ENCODE data around the gene NR2F1.
"Not testable (repeated sequence)": the region's sequence is repeated elsewhere in the genome, so short reads cannot be mapped to it uniquely, and the experiment has no call there.

NR2F1 gene

DNA sequence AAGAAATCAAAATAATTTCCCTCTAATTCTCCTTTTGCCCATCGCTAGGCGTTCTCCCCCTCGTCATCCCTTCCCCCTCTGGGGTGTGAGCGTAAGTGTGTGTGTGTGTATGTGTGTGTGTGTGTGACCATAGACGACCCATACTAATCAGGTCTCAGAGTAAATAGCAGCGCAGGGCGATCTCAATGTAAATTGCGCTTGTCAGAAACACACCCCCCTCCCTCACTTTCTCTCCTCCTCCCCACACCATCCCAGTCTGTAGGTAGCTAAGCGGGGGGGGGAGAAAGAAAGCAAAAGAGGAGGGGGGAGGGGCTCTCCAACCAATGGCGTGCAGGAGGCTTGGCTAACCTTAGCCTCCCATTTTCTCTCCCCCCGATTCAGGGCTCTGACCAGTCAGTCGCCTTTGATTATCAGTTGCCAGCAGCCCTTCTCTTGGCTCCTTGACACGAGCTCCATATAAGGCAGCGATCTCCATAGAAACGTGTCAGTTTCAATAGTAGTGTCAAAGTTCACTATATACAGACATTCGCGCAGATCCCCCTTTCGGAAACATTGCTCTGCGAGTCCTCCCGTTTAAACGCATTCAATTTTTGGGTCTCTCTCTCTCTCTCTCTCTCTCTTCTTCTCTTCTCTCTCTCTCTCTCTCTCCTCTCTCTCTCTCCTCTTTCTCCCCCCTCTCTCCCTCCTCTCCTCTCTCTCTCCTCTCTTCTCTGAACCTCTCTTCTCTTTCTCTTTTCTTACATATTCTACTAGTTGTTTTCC lies at the start of gene NR2F1:
Gene NR2F1, plus strand, starts transcription at position 546 of the 762 bp plus-strand sequence. CDS start 1,802 bp downstream, outside the sequence.
- peak; percentile 84 for DNase-seq

DNA sequence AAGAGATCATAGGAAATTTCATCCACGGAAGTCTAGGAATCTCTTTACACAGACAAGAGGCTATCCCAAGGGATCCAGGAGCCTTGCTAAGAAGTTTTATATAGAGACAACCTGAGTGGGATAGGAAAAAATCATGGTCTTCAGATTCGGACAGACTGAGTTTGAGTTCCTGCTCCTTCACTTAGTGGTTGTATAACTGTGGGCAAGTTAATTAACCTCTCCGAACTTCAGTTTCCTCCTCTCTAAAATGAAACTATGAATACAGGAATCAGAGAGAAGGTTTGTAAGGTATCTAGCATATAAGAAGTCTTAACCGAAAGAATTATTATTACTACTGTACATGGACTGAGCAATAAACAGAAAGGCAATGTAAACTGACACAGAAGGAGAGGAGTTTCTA lies 37.1 kb upstream of the NR2F1 start:
- no peak for DNase-seq

DNA sequence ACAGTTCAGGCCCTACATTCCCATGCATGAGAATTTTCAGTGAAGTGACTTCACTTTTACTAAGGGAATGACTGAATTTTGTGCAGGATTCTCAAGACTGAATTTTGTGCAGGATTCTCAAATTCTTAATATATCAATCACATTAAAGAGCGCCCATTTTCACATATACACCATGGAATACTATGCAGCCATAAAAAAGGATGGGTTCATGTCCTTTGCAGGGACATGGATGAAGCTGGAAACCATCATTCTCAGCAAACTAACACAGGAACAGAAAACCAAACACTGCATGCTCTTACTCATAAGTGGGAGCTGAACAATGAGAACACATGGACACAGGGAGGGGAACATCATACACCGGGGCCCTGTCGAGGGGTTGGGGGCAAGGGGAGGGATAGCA lies 33.4 kb upstream of the NR2F1 start:
- not testable (repeated sequence) for DNase-seq

DNA sequence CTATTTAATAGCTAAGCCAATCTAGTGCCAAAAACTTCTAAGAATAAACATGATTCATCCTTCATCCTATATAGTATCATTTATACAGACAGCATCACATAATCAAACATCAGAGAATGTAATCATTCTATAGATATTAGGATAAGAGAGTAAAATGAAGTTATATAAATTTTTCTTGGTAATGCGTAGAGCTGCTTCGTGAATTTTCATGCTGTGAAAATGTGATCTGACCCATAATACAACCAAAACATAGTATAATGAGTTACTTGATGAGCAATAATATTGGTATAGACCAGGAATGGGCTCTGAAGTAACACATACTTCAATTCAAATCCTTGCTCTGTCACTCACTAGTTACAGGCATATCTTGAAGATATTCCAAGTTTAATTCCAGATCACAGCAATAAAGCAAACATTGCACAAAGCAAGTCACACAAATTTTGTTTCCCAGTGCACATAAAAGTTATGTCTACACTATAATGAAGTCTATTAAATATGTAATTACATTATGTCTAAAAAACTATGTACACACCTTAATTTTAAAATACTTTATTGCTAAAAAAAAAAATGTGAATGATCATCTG lies 25.9 kb upstream of the NR2F1 start:
- DNase-seq: no peak

DNA sequence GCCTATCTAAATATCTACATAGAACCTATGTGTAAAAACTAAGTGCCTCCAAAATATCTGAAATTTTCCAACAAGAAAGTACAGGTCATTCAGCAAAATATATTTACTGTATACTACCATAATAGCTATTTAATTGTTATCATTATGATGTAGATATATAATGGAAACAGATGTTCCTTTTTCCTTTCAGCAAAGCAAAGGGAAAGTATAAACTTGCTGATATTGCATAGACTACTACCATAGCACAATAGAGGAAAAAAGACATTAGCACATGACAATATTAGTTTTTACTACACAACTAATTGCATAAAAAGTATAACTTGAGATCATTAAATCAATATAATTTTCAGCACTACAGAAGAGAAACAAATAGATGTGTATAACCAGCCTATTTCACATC lies 16.9 kb upstream of the NR2F1 start:
- no peak for DNase-seq

DNA sequence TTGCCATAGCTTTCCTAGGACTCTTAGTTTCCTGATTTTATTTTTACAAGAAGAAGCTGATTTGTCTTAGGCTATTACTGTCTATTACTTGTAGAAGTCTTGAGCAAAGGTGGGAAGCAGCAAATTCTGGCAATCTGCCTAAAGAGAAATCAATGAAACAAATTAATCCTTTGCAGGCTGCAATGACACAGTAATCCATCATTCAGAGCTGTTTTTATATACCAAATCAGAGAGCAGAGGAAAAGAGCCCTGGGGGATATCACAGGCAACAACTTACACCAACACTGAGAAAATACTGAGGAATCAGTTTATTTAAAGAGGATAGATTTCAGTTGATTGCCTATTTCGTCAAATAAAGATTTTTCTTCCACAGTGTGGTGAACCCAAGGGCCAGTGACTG lies 15.6 kb upstream of the NR2F1 start:
- DNase-seq: peak; percentile 50

DNA sequence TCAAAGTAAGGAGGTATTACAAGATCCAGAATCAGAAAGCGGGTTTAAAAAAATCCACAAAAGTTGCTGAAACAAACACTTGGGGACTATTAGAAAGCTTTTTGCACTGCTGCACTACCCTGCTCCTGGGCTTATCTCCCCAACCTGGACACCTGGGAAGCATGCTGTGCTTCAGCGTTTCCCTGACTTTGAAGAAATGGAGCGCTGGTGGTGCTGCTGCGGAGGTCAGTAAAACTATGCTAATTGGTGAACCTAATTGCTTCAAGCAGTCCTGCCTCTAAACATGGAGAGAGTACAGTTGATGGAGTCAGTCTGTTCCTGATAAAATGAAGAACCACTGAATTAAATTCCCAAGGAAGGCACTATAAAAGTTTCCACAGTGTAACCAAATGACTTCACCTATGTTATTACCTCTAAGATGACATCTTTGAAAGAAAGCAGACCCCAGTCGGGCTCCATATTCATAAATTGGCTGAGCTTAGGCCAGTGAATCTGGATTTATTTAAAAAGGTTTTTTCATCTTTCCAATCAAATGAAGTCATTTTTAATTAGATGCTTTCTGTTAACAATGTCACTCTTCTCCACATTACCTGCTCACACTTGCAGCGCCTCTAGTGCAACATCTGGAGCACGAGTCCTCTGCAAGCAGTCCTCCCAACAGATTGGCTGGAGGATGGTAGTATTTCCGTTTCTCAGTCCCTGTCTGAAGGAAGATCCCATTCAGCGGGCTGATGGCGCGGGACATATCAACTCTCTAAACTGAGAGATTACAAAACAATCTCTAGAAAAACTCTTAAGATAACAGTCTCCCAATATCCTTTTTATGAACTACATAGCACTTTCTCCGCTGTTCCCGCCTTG lies 13.5 kb upstream of the NR2F1 start:
- no peak for DNase-seq

DNA sequence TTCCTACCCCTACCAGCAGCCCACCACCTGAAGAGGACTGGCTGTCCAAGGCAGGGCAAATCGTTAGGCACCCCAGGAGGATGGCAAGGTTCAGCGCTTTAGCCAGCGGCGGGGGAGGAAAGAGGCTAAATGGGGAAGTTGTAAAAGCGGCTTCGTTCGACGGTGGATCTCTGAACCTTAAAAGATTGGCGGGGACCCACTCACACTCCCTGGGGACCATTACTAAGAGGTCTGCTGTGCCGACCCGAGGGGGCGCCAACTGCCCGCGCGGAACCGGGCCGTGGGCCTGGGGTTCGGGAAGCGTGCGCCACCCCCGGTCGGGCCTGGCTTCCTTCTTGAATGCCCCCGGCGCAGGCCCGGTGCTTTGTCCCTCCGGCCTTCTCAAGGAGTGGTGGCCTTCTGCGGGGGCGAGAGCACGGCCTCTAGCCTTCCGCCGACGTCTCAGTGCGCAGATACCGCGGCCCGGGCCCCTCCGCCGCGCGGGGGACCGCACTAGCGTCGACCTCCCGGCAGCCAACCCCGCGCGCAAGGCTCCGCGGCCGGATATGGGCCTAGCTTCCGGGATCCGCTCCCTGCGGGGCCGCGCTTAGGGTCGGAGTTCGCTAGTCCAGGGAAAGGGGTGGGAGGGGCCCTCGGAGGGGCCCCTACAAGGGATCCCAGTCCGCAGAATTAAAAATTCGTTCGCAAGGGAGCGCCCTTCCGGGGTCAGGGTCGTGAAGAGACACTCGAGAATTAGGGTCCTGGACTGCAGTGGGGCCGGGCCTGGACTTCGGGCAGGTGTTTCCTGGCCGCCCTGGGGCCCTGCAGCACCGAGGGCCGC lies 12.5 kb upstream of the NR2F1 start:
- DNase-seq: no peak

DNA sequence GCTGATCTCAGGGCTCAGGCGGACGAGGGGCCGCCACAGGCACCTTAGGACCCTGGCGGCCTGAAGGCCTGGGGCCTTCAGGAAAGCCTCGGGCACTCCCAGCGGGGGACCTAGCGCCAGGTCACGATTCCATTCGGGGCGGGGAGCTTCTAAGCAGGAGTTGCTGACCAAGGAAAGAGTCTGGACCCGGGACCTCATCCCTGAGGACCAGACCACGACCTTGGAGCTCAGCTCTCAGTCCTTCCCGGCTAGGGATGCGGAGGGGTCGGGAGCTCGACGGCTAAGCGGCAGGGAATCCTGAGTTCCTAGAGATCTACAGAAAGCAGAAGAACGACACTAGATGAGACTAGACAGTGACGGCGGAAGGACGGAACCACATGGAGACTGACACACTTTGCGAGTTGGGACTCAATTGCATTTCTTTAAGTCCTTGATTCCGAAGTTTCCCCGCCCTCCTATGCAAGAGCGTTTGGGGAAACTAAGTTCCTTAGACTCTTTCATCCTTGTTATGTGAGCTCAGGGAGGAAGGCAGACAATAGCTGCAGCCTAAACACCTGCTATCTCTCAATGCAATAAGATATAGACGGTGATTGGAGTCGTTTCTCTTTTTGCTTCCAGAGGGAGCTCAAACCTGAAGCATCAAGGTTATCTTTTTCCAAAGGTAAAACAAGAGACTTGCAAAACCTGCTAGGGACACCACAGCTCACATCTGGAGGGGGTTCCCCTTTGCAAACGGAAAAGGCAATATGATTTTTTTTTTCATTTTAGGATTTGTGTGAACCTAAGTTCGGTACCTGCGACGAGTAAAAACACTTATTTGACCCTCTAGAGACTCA lies 11.7 kb upstream of the NR2F1 start:
- DNase-seq: no peak

DNA sequence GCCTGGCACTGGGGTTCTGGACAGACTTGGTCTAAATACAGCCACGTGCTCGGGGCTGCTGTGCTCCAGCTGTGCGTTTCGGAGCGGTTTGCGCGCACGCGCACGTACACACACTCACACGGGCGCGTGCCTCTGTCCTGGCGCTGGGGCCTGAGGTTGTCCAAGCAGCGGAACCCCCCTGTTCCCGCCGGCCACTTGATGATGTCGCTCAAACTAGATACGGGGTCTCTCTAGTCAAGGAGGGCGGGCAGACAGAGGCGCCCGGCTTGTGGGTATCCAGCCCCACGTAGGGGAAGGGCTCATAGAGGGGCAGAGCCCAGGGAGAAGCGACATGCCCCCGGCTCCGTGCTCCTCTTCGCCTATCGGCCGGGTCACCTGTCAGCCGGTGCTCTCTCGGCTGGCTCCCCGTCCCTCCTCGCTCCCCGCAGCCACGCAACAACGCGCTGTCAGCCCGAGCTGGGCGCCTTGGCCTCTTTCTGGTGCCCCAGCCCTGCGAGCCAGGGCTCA lies 10.9 kb upstream of the NR2F1 start:
- DNase-seq: no peak

DNA sequence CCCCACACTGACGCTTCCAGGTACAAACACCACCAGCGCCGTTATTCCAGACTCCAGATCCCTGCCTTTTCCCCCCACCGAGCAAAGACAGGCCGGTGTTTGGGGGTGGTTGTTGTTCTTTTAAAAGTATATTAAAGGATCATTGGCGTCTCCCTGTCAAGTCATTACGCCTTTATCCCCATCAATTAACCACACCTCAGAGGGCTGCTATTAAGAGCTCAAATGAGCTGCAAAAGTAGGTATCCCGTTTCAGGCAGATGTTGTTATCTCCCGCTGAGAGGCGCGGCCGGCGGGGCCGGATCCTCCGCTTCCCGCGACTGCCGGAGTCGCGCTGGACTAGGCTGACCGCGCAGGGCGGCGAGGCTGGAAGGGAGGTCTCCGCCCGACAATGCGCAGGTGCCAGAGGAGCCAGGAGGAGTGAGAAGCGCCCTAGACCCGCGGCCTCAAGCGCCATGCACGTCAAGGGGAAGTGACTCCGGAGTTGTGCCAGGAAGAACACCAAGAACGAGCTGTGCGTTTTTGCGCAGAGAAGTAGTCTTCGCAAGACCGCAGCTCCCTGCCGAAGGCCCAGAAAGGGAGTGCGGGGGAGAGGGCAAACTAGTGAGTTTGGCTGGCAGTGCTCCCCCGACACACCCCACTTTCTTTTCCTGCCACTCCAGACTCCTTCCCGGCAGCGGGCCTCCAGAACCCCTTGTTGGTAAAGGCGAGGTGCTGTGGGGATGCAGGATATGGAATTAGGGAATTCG lies 10.2 kb upstream of the NR2F1 start:
- DNase-seq: peak; percentile 90

DNA sequence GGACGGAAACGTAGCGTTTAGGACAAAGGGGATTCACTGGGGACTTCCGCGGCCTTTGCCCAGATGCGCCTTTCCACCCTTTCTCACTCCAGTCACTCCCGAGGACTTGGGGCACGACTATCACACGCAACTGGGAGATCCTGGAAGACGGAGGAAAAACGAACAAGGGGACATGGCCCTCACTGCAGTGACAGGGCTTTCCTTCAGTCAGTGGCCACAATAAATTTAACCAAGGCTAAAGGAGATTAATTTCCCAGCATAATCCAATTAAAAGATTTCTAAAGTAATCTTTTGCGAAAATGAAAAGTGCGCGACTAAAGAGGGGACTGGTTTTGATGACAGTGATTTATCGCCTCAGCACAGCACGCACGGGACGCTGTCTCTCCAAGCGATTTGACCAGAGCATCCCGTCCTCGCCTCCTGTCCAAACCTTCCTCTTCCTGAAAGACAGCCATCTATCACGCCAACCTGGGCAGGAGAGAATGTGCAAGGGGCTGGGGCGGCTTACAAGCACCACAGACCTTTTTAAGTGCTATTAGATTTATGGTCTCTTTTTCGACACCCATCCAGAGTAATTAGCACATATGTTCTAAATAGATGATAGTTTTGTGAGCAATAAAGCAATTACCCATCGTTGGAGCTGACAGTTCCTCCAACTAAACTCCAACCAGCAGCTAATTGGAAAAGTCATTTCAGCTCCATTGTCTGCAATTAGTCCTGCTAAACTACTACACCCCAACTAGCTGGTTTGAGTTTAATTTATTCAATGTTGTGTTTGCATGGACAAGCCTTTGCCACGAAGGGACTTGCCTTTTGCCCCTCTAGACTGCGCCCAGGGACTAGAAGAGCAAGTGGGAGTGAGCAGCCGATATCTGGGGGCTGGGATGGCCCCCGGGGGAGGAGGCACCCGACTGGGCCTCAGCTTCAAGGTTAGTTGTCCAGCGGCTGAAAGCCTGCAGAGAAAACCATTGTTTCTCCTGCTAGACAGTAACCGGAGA lies 9.4 kb upstream of the NR2F1 start:
- DNase-seq: peak; percentile 84

DNA sequence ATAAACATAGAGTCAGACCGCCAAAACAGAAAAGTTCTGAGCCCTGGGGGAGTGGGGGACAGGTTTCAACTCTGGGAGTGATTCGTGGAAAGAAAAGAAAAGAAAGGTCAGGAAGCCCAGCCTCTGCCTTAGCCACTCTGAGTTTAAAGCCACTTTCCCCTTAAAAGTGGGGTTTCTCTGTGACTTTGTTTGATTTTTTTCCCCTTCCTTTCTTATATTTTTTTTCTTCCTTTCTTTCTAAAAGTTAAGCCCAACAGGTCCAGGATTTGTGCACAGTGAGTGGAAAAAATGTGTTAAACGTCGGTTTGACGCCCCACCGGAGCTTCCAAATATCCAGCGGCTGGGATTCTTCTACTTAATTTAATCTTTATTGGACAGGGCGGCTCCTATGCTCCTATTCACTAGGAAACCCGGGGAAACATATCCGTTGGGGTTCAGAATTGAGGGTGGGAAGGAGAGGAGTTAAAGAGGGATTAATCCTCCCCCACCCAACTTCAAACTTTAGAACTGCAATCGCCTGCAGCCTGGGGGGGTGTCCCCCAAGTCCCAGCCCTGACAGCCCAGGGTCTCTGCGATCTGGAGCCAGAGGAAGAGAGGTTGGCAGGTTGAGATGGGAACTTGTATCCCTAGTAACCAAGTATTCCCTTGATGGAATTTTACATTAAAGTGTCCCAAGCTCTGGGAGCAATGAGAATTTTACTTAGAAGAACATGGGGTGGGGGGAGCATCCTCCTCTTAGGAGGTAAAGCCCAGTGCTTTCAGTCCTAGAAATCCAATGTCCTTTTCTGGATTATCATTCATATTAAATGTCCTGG lies 8.3 kb upstream of the NR2F1 start:
- DNase-seq: peak; percentile 11

DNA sequence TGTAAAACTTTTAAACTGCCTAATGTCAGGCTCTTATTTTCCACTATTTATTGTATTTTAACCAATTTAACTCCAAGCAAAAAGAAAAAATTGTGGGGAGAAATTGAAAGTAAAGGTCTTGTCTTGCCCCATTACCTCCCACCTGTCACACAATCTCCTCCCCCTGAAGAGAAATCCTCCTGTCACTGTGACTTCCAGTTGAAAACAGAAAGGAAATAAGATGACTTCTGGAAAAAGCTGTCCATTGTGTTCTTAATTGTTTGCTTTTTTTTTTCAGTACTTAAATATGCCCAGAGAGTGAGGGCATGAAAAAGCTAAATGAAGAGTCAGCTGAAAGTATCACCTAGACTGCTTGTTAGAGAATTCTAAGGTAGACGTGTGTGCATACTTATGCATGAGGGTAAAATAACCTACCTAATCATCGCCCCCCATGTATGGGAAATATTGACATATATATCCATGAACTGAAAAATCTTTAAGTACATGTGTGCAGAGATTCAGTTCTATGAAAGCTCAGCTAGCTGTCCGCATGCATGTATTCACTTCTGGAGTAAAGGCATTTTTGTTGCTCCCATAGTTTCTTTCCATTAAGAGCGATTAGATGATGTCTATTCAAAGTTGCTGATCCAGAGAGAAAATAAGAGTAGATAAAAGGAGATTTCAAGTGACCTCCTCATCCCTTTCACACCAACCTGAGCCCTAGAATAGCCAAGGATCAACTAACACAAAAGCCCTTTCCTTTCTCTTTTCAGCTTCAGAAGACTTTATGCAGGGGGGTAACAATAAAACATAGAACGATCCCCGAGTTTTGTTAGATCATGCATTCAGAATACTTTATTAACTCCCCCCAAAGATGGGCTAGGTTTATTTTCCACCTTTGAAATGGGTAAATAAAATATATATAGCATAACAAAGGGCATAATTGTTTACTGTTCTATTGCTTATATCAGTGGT lies 7.3 kb upstream of the NR2F1 start:
- no peak for DNase-seq

DNA sequence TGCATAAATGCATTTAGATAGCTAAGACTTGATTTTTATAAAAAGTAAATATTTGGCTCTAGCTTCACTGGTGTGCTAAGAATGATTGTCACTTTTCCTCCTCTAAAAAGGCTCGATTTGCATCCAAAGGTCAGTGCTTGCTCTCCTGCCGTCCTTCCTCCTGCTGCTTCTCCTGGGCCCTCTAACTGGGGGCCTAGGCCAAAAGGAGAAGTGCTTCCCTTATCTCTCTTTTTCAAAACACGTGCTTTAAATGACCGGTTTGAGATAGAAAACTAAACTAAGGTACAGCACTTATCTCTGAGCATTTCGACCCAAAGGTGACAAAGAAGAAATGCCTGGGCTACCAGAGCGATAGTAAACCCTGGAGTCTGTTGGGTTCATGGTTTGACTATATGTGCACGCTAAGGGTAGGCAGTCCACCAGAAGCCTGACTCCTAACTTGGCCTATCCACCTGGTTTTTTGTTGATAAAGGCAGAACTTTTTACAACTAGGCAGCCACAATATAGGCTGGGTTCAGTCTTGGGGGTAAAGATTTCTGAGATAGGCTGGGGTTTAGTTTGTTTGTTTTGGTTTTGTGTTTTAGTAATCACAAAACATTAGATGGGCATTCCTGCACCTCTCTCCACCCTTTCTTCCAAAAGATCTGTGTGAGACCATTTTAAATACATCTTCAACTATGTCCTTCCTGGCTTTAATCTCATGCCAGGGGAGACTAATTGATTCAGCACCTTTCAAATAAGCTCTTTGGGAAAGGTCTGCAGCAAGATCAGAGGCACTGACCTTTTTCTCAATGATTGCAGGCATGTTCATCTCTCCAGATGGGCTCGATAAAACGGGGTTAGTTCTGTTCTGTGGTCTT lies 5.8 kb upstream of the NR2F1 start:
- no peak for DNase-seq

Measured in NCI-H82 (cell line).